Fibroblast of lung (primary cell): ENCODE measurements around the gene AP1G2.
"Not testable (repeated sequence)": the region's sequence is repeated elsewhere in the genome, so short reads cannot be mapped to it uniquely, and the experiment has no call there.

Experiments used
- CTCF ChIP-seq, 2 donors: IDR thresholded peaks in 1 of 2; conservative IDR thresholded peaks in 1 of 2; 1 replicate in 1 of 2; 2 replicates in 1 of 2; pipeline ENCODE4 v1.5.1; 2011 to 2012; ENCODE audit warnings: low read length in 2 of 2, control low read depth in 1 of 2, inconsistent platforms in 1 of 2, low read depth in 1 of 2, mild to moderate bottlenecking in 1 of 2
- EZH2 ChIP-seq: IDR thresholded peaks from 2 replicates; pipeline ENCODE4 v1.5.1; 2012; ENCODE audit warnings: low read length, control low read depth, mild to moderate bottlenecking; ENCODE audit errors: missing control alignments

GRCh38 chr14:23584527-23585203 is 17.1 kb upstream of the AP1G2 start:
- TF ChIP-seq CTCF (conservative IDR thresholded peaks at IDR 0.05 in 1 of 2, IDR thresholded peaks at IDR 0.05 in 1 of 2; ENCODE audit: low read depth in 1 of 2, low read length in 2 of 2); EZH2: not testable (repeated sequence)
